T-cell (primary cell): ENCODE measurements around the gene ANKRA2. TPM values are rescaled to one million over a fixed set of nuclear protein-coding genes. Genes with fewer than 3 reads are reported as not detected.

Experiments used
- ATAC-seq, 4 experiments: fragments of 200-7000 bp in 3 of 4; fragments of 150-1000 bp in 1 of 4; cut with Tn5 transposase; replicated peaks in 1 of 4; 1 replicate in 3 of 4; 2 replicates in 1 of 4; pipeline ENCODE4 v1.10.0; 2021; ENCODE audit warnings: moderate library complexity in 3 of 4, mild to moderate bottlenecking in 2 of 4, moderate number of reproducible peaks in 1 of 4
- CTCF ChIA-PET, 2 donors: fragments of 300-600 bp; sonication (Branson Sonifier 250); formaldehyde crosslinking; loops; one replicate each; lab custom pipeline; 2022; ENCODE audit warnings: antibody characterized with exemption in 2 of 2; lab: Charles Lee
- POLR2A ChIA-PET, 2 donors: fragments of 300-600 bp; sonication (Branson Sonifier 250); formaldehyde crosslinking; loops; one replicate each; lab custom pipeline; 2022; ENCODE audit warnings: antibody characterized with exemption in 2 of 2; lab: Charles Lee
- DNase-seq, 35 experiments: peaks; one replicate each; pipeline versions ENCODE4 v3.0.0 to v3.0.0-alpha.2; 2013 to 2023
- H3K27ac ChIP-seq: one replicate; pipeline ENCODE4 v1.5.1; 2013; ENCODE audit warnings: low read length
- H3K27me3 ChIP-seq, 2 experiments: replicated peaks in 1 of 2; 1 replicate in 1 of 2; 2 replicates in 1 of 2; pipeline versions ENCODE4 v1.6.1 to v1.7.0; 2013; ENCODE audit warnings: low read length in 1 of 2, mixed read lengths in 1 of 2; ENCODE audit not compliant: control insufficient read depth in 2 of 2, insufficient read depth in 2 of 2; ENCODE audit errors: extremely low read depth in 1 of 2
- H3K36me3 ChIP-seq, 2 donors: 1 replicate in 1 of 2; 2 replicates in 1 of 2; pipeline versions ENCODE4 v1.6.1 to v1.7.0; 2013; ENCODE audit warnings: low read length in 1 of 2; ENCODE audit not compliant: control insufficient read depth in 2 of 2, insufficient read depth in 1 of 2; ENCODE audit errors: extremely low read depth in 1 of 2
- H3K4me1 ChIP-seq, 2 experiments: 1 replicate in 1 of 2; 2 replicates in 1 of 2; pipeline versions ENCODE4 v1.6.1 to v1.7.0; 2013; ENCODE audit warnings: low read length in 2 of 2, mixed read lengths in 1 of 2; ENCODE audit not compliant: insufficient read depth in 2 of 2, control insufficient read depth in 1 of 2; ENCODE audit errors: extremely low read depth in 1 of 2
- H3K4me3 ChIP-seq, 2 donors: 1 replicate in 1 of 2; 2 replicates in 1 of 2; pipeline versions ENCODE4 v1.5.1 to v1.7.0; 2013; ENCODE audit warnings: mild to moderate bottlenecking in 2 of 2, low read length in 1 of 2, moderate library complexity in 1 of 2; ENCODE audit not compliant: control insufficient read depth in 1 of 2; ENCODE audit errors: extremely low read depth in 1 of 2
- H3K9me3 ChIP-seq: 2 replicates; pipeline ENCODE4 v1.7.0; 2013
- H3K27ac Mint-ChIP-seq, 2 donors: one replicate each; pipeline ENCODE4 v1.8.0; 2020 to 2021; ENCODE audit warnings: mild to moderate bottlenecking in 2 of 2, mixed read lengths in 2 of 2
- H3K27me3 Mint-ChIP-seq, 2 donors: one replicate each; pipeline ENCODE4 v1.8.0; 2021 to 2022; ENCODE audit warnings: mixed read lengths in 2 of 2
- H3K36me3 Mint-ChIP-seq: one replicate; pipeline ENCODE4 v1.8.0; 2021; ENCODE audit warnings: mixed read lengths
- H3K4me1 Mint-ChIP-seq, 3 donors: one replicate each; pipeline ENCODE4 v1.8.0; 2020 to 2022; ENCODE audit warnings: mixed read lengths in 3 of 3, mild to moderate bottlenecking in 1 of 3
- H3K4me3 Mint-ChIP-seq, 3 donors: one replicate each; pipeline ENCODE4 v1.8.0; 2020 to 2022; ENCODE audit warnings: mild to moderate bottlenecking in 3 of 3, mixed read lengths in 3 of 3, moderate library complexity in 3 of 3
- H3K9me3 Mint-ChIP-seq, 3 donors: one replicate each; pipeline ENCODE4 v1.8.0; 2020 to 2022; ENCODE audit warnings: mixed read lengths in 3 of 3
- WGBS: methylation state at CpG from one replicate; pipeline ENCODE4 v1.1.5; 2013; ENCODE audit warnings: missing lambda C conversion rate; ENCODE audit not compliant: insufficient coverage; 5-methylcytosine and 5-hydroxymethylcytosine counted together
- total RNA-seq, 35 experiments: library from RNA in 6 of 35; stranded (reverse) in 6 of 35; fragments of 120-200 nt in 1 of 35; gene quantifications; one replicate each; pipeline versions ENCODE4 v1.2.1 to v1.2.4 and lab custom pipeline; 2013 to 2026

ANKRA2 gene
- total RNA-seq, 5 donors from 2014 or later (not counting 1 experiment from before 2014, with no cell fraction given): 37.8 to 42.8 (median 39.7) TPM

DNA sequence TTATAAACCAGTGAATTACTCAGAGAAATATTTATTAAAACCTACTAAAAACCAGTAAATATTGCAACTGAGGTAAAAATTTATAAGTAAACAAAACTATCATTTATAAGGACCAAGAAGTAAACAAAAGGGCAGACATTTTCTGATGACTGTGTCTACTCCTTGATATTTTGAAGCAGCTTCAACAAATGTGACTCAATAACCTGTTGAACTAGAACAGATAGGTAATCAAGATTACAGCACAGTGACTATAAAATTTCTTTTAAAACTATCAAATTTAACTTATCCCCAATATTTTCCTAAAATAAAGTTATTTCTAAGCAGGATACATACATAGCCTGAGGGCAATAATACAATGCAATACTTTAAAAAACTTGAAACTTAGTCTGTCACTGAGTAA is 12.8 kb downstream of the ANKRA2 start:
- H3K9me3 ChIP-seq: no peaks in the 10 kb centered on the region
- Mint-ChIP-seq H3K27me3 (no peaks in the 10 kb centered on the region), H3K4me3 (no peak overlapping the region), H3K9me3 (no peaks in the 10 kb centered on the region), H3K27ac (no peak overlapping the region), H3K36me3 (peaks cover 29% of the 10 kb centered on the region), H3K4me1 (no peaks in the 10 kb centered on the region)
- DNase-seq: no peak
- ATAC-seq: no peak
- ChIA-PET POLR2A (no interaction called here), CTCF (no interaction called here)
- no peaks in the 10 kb centered on the region for H3K4me1 ChIP-seq
- H3K27ac ChIP-seq: no peak overlapping the region
- no peaks in the 10 kb centered on the region for H3K27me3 ChIP-seq
- H3K36me3 ChIP-seq: peaks cover 5 to 42% of the 10 kb centered on the region in 2 donors
- H3K4me3 ChIP-seq: no peak overlapping the region

DNA sequence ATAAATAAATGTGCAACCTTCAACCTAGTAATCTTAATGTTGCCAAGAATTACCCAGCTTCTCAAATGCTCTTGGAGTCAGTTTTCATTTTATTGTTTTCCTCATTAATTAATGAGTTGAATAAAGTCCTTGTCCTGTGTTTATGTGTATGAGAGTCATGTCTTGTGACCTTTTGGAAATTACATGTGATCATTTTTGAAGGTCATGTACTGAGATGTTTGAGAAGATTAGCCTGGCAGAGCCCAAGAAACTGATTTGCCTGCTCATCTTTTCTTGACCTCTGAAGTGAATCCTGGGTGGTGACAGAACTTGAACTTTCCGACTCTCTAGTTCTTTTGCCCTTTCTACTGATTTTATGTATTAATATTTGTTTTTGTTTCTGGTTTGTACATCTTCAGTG is 15.4 kb downstream of the ANKRA2 start:
- Mint-ChIP-seq H3K27ac (no peak overlapping the region), H3K27me3 (peaks cover 3 to 5% of the 10 kb centered on the region in 2 donors), H3K4me1 (no peaks in the 10 kb centered on the region), H3K9me3 (no peaks in the 10 kb centered on the region), H3K36me3 (peaks cover 14% of the 10 kb centered on the region), H3K4me3 (no peak overlapping the region)
- no peaks in the 10 kb centered on the region for H3K27me3 ChIP-seq
- CTCF ChIA-PET: no interaction called here
- H3K4me3 ChIP-seq: no peak overlapping the region
- no peaks in the 10 kb centered on the region for H3K9me3 ChIP-seq
- ATAC-seq (no peak), DNase-seq (no peak)
- peaks cover 5 to 18% of the 10 kb centered on the region in 2 donors for H3K36me3 ChIP-seq
- no peaks in the 10 kb centered on the region for H3K4me1 ChIP-seq
- no CpG with 5 or more reads among the region's 1 CpG for WGBS
- H3K27ac ChIP-seq: no peak overlapping the region
- POLR2A ChIA-PET: no interaction called here

DNA sequence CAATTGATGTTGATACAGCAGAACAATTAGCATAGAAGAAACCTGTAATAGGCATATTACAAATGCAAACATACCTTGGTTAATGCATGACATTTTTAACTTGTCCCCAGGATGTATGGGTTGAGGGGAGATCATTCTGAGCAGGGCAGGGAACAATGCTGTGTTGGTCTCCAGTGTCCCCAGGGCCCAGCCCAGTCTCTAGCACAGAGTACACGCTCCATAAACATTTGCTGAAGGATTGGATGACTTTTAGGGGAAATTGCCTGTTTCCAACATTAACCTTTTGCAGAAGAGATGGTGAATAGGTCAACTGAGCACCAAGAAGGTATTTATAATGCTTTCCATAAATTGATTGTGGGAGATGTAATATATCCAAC is 20.0 kb downstream of the ANKRA2 start:
- ATAC-seq: no peak

DNA sequence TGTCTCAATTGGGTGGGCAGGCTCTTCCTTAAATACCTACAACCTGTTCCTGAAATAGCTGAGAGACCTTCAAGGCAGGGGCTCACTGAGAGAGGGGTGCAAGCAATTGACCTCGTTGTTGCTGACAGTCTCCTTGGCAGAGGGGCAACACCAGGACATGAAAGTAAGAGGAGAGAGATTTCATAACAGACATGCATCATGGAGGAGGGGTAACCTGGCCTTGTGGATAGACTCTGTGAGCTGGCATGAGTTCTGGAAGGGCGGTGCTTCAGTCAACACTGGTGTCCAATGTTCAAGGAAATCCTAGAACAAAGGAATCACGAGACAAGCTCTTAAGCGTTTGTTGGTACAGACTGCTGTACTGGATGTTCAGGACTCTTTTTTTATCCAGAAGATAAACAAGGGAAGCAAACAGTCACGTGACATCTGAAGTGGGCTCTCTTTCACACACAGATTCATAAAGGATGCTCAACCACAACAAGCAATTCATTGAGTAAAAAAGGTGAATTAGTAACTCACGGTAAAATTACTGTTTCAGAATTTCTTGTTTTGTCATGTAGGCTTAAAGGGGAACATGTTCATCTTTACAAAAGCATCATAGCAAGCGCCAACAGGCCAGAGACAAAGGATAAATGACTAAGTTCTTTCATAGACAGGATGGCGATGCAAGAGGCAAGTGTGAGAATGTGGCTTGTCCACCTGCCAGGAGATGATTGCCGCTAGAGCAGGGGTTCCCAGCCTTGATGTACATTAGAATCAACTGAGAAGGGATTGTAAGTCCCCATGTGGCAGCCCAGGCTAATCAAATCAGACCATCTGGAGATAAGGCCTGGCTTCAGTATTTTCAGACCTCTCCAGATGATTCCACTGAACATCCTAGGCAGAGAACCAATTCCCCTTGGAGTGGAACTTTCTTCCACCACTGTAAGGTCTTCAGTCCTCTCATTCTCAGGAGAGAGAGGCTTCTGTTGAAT is 20.7 kb downstream of the ANKRA2 start:
- Mint-ChIP-seq H3K27me3 (peaks cover 25 to 29% of the 10 kb centered on the region in 2 donors), H3K36me3 (no peaks in the 10 kb centered on the region), H3K9me3 (no peaks in the 10 kb centered on the region), H3K4me3 (no peak overlapping the region), H3K4me1 (no peaks in the 10 kb centered on the region), H3K27ac (no peak overlapping the region)
- ATAC-seq: no peak
- Histone ChIP-seq H3K27ac (no peak overlapping the region), H3K4me3 (no peak overlapping the region), H3K9me3 (no peaks in the 10 kb centered on the region), H3K4me1 (no peaks in the 10 kb centered on the region), H3K36me3 (no peaks in the 10 kb centered on the region), H3K27me3 (peaks cover 0 to 14% of the 10 kb centered on the region in 2 experiments)
- 79% methylated on average over 6 of the region's 9 CpGs for WGBS
- ChIA-PET CTCF (interaction anchor here in 1 of 2 donors (1.0 kb wide), 1 partner anchor 27 kb away, joined by 3 read pairs; no protein-coding TSS in a partner anchor), POLR2A (no interaction called here)
- DNase-seq: no peak

More for the DNA sequence above, 20.0 kb downstream of the ANKRA2 start:
- no peak for DNase-seq
- no peaks in the 10 kb centered on the region for H3K9me3 ChIP-seq
- ChIA-PET CTCF (no interaction called here), POLR2A (no interaction called here)
- 83% methylated on average over 1 of the region's 1 CpG for WGBS
- H3K36me3 ChIP-seq: no peaks in the 10 kb centered on the region
- Mint-ChIP-seq H3K9me3 (no peaks in the 10 kb centered on the region), H3K36me3 (no peaks in the 10 kb centered on the region), H3K4me3 (no peak overlapping the region), H3K4me1 (no peaks in the 10 kb centered on the region), H3K27ac (no peak overlapping the region), H3K27me3 (peaks cover 19 to 23% of the 10 kb centered on the region in 2 donors)
- no peak overlapping the region for H3K27ac ChIP-seq
- no peaks in the 10 kb centered on the region for H3K4me1 ChIP-seq
- no peak overlapping the region for H3K4me3 ChIP-seq
- peaks cover 0 to 12% of the 10 kb centered on the region in 2 experiments for H3K27me3 ChIP-seq

DNA sequence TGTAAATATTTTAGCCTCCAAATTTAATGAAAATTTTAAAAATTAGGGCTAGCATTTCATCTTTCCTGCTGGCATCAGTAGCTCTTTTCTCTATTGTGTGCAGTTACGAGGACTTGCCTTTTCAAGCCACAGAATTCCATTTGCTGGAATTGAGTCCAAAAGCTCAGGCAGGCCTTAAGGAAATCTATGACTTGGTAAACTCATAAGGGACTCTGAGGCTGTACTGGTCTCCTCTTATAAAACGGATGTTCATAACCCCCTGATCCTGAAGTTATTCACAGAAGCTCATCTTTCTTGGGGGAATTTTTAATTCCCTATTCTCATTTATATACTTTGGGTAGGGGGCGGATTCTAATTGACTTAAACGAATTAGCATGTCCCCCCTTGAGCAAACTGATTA is 23.4 kb downstream of the ANKRA2 start:
- Mint-ChIP-seq H3K4me3 (no peak overlapping the region), H3K27ac (no peak overlapping the region), H3K9me3 (no peaks in the 10 kb centered on the region), H3K36me3 (no peaks in the 10 kb centered on the region), H3K4me1 (no peaks in the 10 kb centered on the region), H3K27me3 (peaks cover 27 to 31% of the 10 kb centered on the region in 2 donors)
- ATAC-seq (no peak), DNase-seq (no peak)
- ChIA-PET CTCF (no interaction called here), POLR2A (no interaction called here)
- H3K9me3 ChIP-seq: no peaks in the 10 kb centered on the region
- no peak overlapping the region for H3K4me3 ChIP-seq
- no peak overlapping the region for H3K27ac ChIP-seq
- WGBS: 88% methylated on average over 1 of the region's 4 CpGs
- H3K36me3 ChIP-seq: no peaks in the 10 kb centered on the region
- no peaks in the 10 kb centered on the region for H3K4me1 ChIP-seq
- H3K27me3 ChIP-seq: peaks cover 0 to 24% of the 10 kb centered on the region in 2 experiments

DNA sequence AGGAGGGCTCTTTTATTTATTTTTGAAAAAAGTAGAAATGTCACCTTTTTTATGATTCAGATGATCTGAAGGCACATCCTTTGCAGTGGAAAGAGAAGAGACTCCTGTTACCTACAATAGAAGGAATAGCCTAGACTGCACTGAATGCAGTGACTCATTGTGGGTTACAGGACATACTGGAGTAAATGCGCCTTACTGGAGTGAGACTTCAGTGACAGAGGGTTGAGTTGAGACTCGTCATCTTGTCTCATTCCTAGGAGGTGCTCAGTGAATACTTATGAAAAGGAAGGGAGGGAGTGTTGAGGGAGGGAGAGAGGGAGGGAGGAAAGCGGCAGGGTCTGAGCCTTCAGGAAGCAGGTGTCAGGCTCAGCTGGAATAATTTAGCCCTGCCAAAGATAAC is 25.2 kb downstream of the ANKRA2 start:
- peaks cover 24 to 27% of the 10 kb centered on the region in 2 donors for H3K27me3 Mint-ChIP-seq
- WGBS: 42% methylated on average over 2 of the region's 3 CpGs

More for the DNA sequence above, 25.2 kb downstream of the ANKRA2 start:
- no peaks in the 10 kb centered on the region for H3K4me1 ChIP-seq
- no peaks in the 10 kb centered on the region for H3K4me1 Mint-ChIP-seq
- CTCF ChIA-PET: no interaction called here
- H3K9me3 ChIP-seq: no peaks in the 10 kb centered on the region
- no peak for ATAC-seq
- no peak overlapping the region for H3K27ac ChIP-seq
- no peak overlapping the region for H3K4me3 ChIP-seq
- no peak overlapping the region for H3K27ac Mint-ChIP-seq
- POLR2A ChIA-PET: no interaction called here
- no peak for DNase-seq
- peaks cover 0 to 24% of the 10 kb centered on the region in 2 experiments for H3K27me3 ChIP-seq
- H3K4me3 Mint-ChIP-seq: no peak overlapping the region
- no peaks in the 10 kb centered on the region for H3K36me3 ChIP-seq
- H3K9me3 Mint-ChIP-seq: no peaks in the 10 kb centered on the region
- no peaks in the 10 kb centered on the region for H3K36me3 Mint-ChIP-seq
